OCI-LY1 (cell line): ENCODE measurements around the gene KHDC1.

ENCODE experiments used
- CTCF ChIP-seq: fragments of 200-600 bp; sonication (generic), shearing (Covaris generic); IDR thresholded peaks from 2 replicates; pipeline ENCODE4 v1.5.1; 2017; ENCODE audit warnings: mild to moderate bottlenecking, antibody characterized with exemption, low read length, moderate library complexity, mixed read lengths
- EZH2 ChIP-seq: fragments of 200-600 bp; sonication (generic), shearing (Covaris generic); IDR thresholded peaks from 2 replicates; pipeline ENCODE4 v1.8.0; 2017; ENCODE audit warnings: borderline replicate concordance, mixed run types, mild to moderate bottlenecking, antibody characterized with exemption, low read length, moderate library complexity, mixed read lengths

- TF ChIP-seq CTCF (no peak), EZH2 (no peak)
Observed at GRCh38 chr6:73252703-73253102, 10.3 kb downstream of the KHDC1 start.
